Peyer's patch (tissue), 4 donors: ENCODE results near the gene LCMT2. TPM values are rescaled to one million over a fixed set of nuclear protein-coding genes. Genes with fewer than 3 reads are reported as not detected.
A peak's percentile ranks its signal among the peaks of the same experiment; 100 is the strongest.

Experiments
- DNase-seq, 3 donors: peaks; one replicate each; pipeline ENCODE4 v3.0.0-alpha.2; 2017 to 2019
- H3K27ac ChIP-seq, 4 donors: fragments of 200-600 bp; sonication (generic); one replicate each; pipeline ENCODE4 v1.5.1; 2016 to 2019
- H3K27me3 ChIP-seq, 2 donors: fragments of 200-600 bp; sonication (generic); one replicate each; pipeline ENCODE4 v1.5.1; 2019
- H3K36me3 ChIP-seq, 3 donors: fragments of 200-600 bp; sonication (generic); one replicate each; pipeline ENCODE4 v1.5.1; 2016 to 2019
- H3K4me1 ChIP-seq, 4 donors: fragments of 200-600 bp; sonication (generic); one replicate each; pipeline ENCODE4 v1.5.1; 2016 to 2019
- H3K4me3 ChIP-seq, 4 donors: fragments of 200-600 bp; sonication (generic); 1 replicate in 3 of 4; 2 replicates in 1 of 4; pipeline ENCODE4 v1.5.1; 2016 to 2019; ENCODE audit warnings: mild to moderate bottlenecking in 1 of 4
- H3K9me3 ChIP-seq, 4 donors: fragments of 200-600 bp; sonication (generic); one replicate each; pipeline ENCODE4 v1.5.1; 2016 to 2019; ENCODE audit warnings: mild to moderate bottlenecking in 1 of 4
- CTCF ChIP-seq, 6 experiments: fragments of 450-650 bp in 4 of 6; fragments of 200-600 bp in 2 of 6; sonication (generic) in 1 of 6; IDR thresholded peaks; one replicate each; pipeline ENCODE4 v1.5.1; 2017 to 2019; ENCODE audit warnings: antibody characterized with exemption in 6 of 6, mild to moderate bottlenecking in 3 of 6, moderate library complexity in 1 of 6
- POLR2A ChIP-seq, 2 donors: fragments of 450-650 bp; IDR thresholded peaks; one replicate each; pipeline ENCODE4 v1.5.1; 2017; ENCODE audit warnings: antibody characterized with exemption in 2 of 2, mild to moderate bottlenecking in 2 of 2, moderate library complexity in 2 of 2
- total RNA-seq, 4 donors: library from RNA; depleted of rRNA; stranded (reverse); fragments of >200 nt; gene quantifications; one replicate each; pipeline ENCODE4 v1.1.0, GENCODE V29; 2016

The LCMT2 gene
- total RNA-seq, 4 donors from 2014 or later: 2.8 to 5.1 (median 3.6) TPM

- H3K36me3 ChIP-seq: peaks cover 0 to 26% (median 0%) of the 10 kb centered on the region in 3 donors
- H3K9me3 ChIP-seq: no peaks in the 10 kb centered on the region
- DNase-seq: no peak
- no peak overlapping the region for H3K27ac ChIP-seq
- H3K27me3 ChIP-seq: no peaks in the 10 kb centered on the region
- no peaks in the 10 kb centered on the region for H3K4me1 ChIP-seq
- TF ChIP-seq CTCF (IDR thresholded peaks at IDR 0.05): no peak
- no peak for TF ChIP-seq POLR2A (IDR thresholded peaks at IDR 0.05)
- no peak overlapping the region for H3K4me3 ChIP-seq
Observed at GRCh38 chr15:43346305-43346704, 15.9 kb upstream of the LCMT2 start.

DNA sequence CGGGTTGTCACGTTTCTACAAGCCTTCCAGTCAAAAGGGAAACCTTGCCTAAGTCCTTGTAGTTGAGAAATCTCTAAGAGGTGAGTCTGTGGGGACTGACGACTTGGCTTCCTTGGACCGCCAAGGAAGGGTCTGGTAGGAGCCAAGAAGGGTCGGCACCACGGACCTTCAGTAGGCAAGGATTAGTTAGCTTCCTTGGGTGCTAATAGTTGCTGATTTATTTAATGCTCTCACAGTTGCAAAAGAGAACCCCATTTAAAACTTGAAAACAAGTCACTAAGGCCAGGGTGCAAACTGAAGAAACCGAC lies 361 bp upstream of the LCMT2 start:
- Histone ChIP-seq H3K36me3 (no peaks in the 10 kb centered on the region), H3K9me3 (no peaks in the 10 kb centered on the region), H3K27me3 (no peaks in the 10 kb centered on the region), H3K4me3 (peak overlapping the region; percentile 58 to 79 (median 74)), H3K4me1 (peaks cover 0 to 19% (median 9%) of the 10 kb centered on the region in 4 donors), H3K27ac (peak overlapping the region; percentile 85 to 93 (median 91))
- no peak for DNase-seq
- TF ChIP-seq POLR2A (IDR thresholded peaks at IDR 0.05) (no peak), CTCF (IDR thresholded peaks at IDR 0.05) (no peak)

- Histone ChIP-seq H3K36me3 (no peaks in the 10 kb centered on the region), H3K9me3 (no peaks in the 10 kb centered on the region), H3K27ac (peak overlapping the region; percentile 85 to 93 (median 91)), H3K27me3 (no peaks in the 10 kb centered on the region), H3K4me3 (peak overlapping the region; percentile 58 to 79 (median 74)), H3K4me1 (peaks cover 0 to 19% (median 9%) of the 10 kb centered on the region in 4 donors)
- TF ChIP-seq POLR2A (IDR thresholded peaks at IDR 0.05) (no peak), CTCF (IDR thresholded peaks at IDR 0.05) (no peak)
- peak in 2 of 3 donors; percentile 23 to 57 for DNase-seq
Observed at GRCh38 chr15:43329217-43329959, 985 bp downstream of the LCMT2 start.

- no peak for DNase-seq
- Histone ChIP-seq H3K36me3 (no peaks in the 10 kb centered on the region), H3K4me3 (no peak overlapping the region), H3K27ac (no peak overlapping the region), H3K4me1 (peaks cover 0 to 19% (median 9%) of the 10 kb centered on the region in 4 donors), H3K9me3 (no peaks in the 10 kb centered on the region), H3K27me3 (no peaks in the 10 kb centered on the region)
- no peak for TF ChIP-seq CTCF (IDR thresholded peaks at IDR 0.05)
- no peak for TF ChIP-seq POLR2A (IDR thresholded peaks at IDR 0.05)
Observed at GRCh38 chr15:43325039-43325684, 5.2 kb downstream of the LCMT2 start.

DNA sequence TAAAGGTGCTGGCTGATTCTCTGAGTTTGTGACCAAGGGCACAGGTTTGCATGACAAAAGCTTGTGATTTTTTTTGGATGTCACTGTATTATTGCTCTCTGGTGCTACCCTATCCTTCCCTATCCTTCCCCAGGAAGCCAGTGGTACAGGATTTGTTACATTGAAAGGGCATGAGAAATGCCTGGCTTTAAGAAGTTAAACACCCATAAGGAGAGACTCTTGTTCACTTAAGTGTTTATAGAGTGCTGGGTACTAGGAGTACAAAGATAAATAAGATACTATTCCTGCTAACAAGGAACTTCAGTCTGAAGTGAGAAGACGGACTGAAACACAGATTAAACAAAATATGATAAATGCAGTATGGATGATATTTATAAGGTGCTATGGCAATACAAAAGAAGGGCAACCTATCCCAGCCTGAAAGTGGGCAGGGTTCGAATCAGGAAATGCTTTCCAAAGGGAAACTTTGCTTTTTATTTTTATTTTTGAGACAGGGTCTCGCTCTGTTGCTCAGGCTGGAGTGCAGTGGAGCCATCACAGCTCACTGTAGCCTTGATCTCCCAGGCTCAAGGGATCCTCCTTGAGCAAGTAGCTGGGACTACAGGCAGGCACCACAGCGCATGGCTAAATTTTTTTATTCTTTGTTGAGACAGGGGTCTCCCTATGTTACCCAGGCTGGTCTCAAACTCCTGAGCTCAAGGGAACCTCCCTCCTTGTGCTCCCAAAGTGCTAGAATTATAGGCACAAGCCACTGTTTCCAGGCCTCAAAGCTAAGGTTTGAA lies 11.2 kb downstream of the LCMT2 start:
- Histone ChIP-seq H3K4me1 (no peaks in the 10 kb centered on the region), H3K4me3 (no peak overlapping the region), H3K36me3 (no peaks in the 10 kb centered on the region), H3K9me3 (no peaks in the 10 kb centered on the region), H3K27ac (no peak overlapping the region), H3K27me3 (no peaks in the 10 kb centered on the region)
- DNase-seq: no peak
- TF ChIP-seq CTCF (IDR thresholded peaks at IDR 0.05) (no peak), POLR2A (IDR thresholded peaks at IDR 0.05) (no peak)
